ENCODE data around the gene CBX8.
A peak's percentile ranks its signal among the peaks of the same experiment; 100 is the strongest.

The CBX8 gene

GRCh38 chr17:79796763-79797491, at the start of gene CBX8:
TSS of gene CBX8 (minus strand) at chr17:79797077. CDS start at chr17:79796998, 79 bp downstream.
- no peaks in the 10 kb centered on the region for H3K79me2 ChIP-seq
- peak within 1 kb of the TSS; percentile 94 for H3K4me2 ChIP-seq (ENCODE audit: low read length)
- peak within 1 kb of the TSS; percentile 77 for H2AFZ ChIP-seq
- peaks cover 6% of the 10 kb centered on the region for H3K27me3 ChIP-seq (ENCODE audit: control insufficient read depth, insufficient read depth, low read length)
- no peak within 1 kb of the TSS for H3K9ac ChIP-seq
- no peaks in the 10 kb centered on the region for H3K9me3 ChIP-seq (ENCODE audit: control insufficient read depth, low read length)
- H3K27ac ChIP-seq: peak within 1 kb of the TSS; percentile 61
- peak within 1 kb of the TSS; percentile 87 for H3K4me3 ChIP-seq (ENCODE audit: low read depth, low read length)
- peak; percentile 13 for TF ChIP-seq CTCF (IDR thresholded peaks at IDR 0.05)
- H3K36me3 ChIP-seq (ENCODE audit: control insufficient read depth, insufficient read depth, low read length): no peaks in the 10 kb centered on the region
- peaks cover 8% of the 10 kb centered on the region for H3K4me1 ChIP-seq

DNA sequence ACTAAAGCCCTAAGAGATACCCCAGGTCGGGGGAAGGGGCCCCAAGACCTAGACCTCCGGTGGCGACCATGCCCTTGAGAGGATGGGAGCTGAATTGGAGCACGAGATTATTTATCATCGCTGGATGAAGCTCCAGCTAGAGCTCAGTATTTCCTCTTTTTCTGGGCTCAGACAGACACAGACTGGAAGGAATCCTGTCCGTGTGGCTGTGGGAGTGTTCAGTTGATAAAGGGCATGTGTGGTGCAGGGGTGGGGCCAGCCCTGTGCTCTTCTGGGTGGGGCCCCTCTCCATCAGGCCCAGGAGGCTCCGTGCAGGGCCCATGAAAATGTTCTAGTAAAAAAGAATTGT, 48.7 kb upstream of the CBX8 start:
- Histone ChIP-seq H3K79me2 (no peaks in the 10 kb centered on the region), H3K4me3 (ENCODE audit: low read depth, low read length) (no peak overlapping the region), H3K4me1 (peaks cover 4% of the 10 kb centered on the region), H3K9me3 (ENCODE audit: control insufficient read depth, low read length) (no peaks in the 10 kb centered on the region), H3K27me3 (ENCODE audit: control insufficient read depth, insufficient read depth, low read length) (peaks cover 3% of the 10 kb centered on the region), H2AFZ (peak overlapping the region; percentile 89), H3K27ac (no peak overlapping the region), H3K9ac (no peak overlapping the region), H3K4me2 (ENCODE audit: low read length) (no peak overlapping the region), H3K36me3 (ENCODE audit: control insufficient read depth, insufficient read depth, low read length) (no peaks in the 10 kb centered on the region)
- TF ChIP-seq CTCF (IDR thresholded peaks at IDR 0.05): no peak

- peaks cover 4% of the 10 kb centered on the region for H3K4me1 ChIP-seq
- no peak overlapping the region for H3K9ac ChIP-seq
- peak; percentile 64 for TF ChIP-seq CTCF (IDR thresholded peaks at IDR 0.05)
Observed at GRCh38 chr17:79844869-79845600, 48.2 kb upstream of the CBX8 start.

GRCh38 chr17:79843816-79844800, 47.2 kb upstream of the CBX8 start:
- TF ChIP-seq CTCF (IDR thresholded peaks at IDR 0.05): peak; percentile 6
- Histone ChIP-seq H3K79me2 (no peaks in the 10 kb centered on the region), H3K4me1 (peaks cover 4% of the 10 kb centered on the region), H3K4me3 (ENCODE audit: low read depth, low read length) (peak overlapping the region; percentile 76), H3K27me3 (ENCODE audit: control insufficient read depth, insufficient read depth, low read length) (peaks cover 3% of the 10 kb centered on the region), H3K27ac (no peak overlapping the region), H3K4me2 (ENCODE audit: low read length) (peak overlapping the region; percentile 99), H3K36me3 (ENCODE audit: control insufficient read depth, insufficient read depth, low read length) (no peaks in the 10 kb centered on the region), H2AFZ (peak overlapping the region; percentile 89), H3K9ac (no peak overlapping the region), H3K9me3 (ENCODE audit: control insufficient read depth, low read length) (no peaks in the 10 kb centered on the region)

More at GRCh38 chr17:79844869-79845600, 48.2 kb upstream of the CBX8 start:
- Histone ChIP-seq H2AFZ (peak overlapping the region; percentile 89), H3K27me3 (ENCODE audit: control insufficient read depth, insufficient read depth, low read length) (peaks cover 3% of the 10 kb centered on the region), H3K27ac (no peak overlapping the region), H3K9me3 (ENCODE audit: control insufficient read depth, low read length) (no peaks in the 10 kb centered on the region), H3K36me3 (ENCODE audit: control insufficient read depth, insufficient read depth, low read length) (no peaks in the 10 kb centered on the region), H3K4me2 (ENCODE audit: low read length) (peak overlapping the region; percentile 99), H3K79me2 (no peaks in the 10 kb centered on the region), H3K4me3 (ENCODE audit: low read depth, low read length) (peak overlapping the region; percentile 24)
